ENCODE results near the gene RBM46.

RBM46 gene, protein sequence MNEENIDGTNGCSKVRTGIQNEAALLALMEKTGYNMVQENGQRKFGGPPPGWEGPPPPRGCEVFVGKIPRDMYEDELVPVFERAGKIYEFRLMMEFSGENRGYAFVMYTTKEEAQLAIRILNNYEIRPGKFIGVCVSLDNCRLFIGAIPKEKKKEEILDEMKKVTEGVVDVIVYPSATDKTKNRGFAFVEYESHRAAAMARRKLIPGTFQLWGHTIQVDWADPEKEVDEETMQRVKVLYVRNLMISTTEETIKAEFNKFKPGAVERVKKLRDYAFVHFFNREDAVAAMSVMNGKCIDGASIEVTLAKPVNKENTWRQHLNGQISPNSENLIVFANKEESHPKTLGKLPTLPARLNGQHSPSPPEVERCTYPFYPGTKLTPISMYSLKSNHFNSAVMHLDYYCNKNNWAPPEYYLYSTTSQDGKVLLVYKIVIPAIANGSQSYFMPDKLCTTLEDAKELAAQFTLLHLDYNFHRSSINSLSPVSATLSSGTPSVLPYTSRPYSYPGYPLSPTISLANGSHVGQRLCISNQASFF

DNA sequence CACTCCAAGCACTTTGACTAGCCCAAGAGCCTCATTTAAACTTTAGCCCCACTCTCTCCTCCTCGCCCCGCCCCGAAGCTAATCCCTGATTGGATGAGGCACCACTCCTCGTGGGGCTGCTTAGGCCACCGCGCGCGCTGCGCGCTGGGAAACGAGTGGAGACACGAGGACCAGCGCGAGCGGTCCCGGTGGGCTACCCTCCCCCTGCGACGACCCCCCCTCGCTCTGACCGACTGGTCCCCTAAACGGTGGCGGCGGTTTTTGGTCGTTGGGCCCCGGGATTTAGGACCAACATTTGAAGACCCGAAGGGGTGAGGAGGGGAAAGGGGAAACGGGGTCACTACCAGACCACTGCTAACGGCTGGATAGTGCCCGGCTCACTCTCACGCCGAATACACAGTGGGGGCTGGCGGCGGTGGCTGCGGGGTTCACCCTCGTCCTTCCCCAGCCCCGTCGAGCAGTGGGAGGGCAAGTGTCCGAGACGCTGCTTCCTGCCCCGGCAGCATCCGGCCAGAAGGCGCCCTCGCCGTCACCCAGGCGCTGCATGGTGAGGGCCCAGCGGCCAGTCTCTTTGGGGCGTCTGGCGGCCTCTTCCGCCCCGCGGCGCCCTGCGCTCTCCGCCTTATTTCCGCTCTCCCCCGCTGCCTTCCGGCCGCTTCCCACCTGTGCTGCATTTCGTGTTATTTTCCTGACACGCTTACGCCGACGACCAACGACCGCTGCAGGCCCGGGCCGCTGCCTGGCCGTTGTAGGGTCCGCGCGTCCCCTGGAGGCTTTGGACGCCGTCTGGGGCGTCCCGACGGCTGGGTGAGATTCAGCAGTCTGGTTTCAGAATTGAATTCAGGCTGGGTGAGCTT is at the start of gene RBM46:
Gene RBM46, plus strand, starts transcription at position 147 of the 857 bp plus-strand sequence. CDS start 15,481 bp downstream, outside the sequence.
- DNase-seq (ENCODE audit: low read depth), result no peak
- TF ChIP-seq, protein P1, sequence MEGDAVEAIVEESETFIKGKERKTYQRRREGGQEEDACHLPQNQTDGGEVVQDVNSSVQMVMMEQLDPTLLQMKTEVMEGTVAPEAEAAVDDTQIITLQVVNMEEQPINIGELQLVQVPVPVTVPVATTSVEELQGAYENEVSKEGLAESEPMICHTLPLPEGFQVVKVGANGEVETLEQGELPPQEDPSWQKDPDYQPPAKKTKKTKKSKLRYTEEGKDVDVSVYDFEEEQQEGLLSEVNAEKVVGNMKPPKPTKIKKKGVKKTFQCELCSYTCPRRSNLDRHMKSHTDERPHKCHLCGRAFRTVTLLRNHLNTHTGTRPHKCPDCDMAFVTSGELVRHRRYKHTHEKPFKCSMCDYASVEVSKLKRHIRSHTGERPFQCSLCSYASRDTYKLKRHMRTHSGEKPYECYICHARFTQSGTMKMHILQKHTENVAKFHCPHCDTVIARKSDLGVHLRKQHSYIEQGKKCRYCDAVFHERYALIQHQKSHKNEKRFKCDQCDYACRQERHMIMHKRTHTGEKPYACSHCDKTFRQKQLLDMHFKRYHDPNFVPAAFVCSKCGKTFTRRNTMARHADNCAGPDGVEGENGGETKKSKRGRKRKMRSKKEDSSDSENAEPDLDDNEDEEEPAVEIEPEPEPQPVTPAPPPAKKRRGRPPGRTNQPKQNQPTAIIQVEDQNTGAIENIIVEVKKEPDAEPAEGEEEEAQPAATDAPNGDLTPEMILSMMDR (IDR thresholded peaks at IDR 0.05; ENCODE audit: insufficient read depth, low read depth, low read length, missing control alignments), result no peak
- H3K4me3 ChIP-seq (ENCODE audit: low read depth, low read length), result no peak within 1 kb of the TSS

DNA sequence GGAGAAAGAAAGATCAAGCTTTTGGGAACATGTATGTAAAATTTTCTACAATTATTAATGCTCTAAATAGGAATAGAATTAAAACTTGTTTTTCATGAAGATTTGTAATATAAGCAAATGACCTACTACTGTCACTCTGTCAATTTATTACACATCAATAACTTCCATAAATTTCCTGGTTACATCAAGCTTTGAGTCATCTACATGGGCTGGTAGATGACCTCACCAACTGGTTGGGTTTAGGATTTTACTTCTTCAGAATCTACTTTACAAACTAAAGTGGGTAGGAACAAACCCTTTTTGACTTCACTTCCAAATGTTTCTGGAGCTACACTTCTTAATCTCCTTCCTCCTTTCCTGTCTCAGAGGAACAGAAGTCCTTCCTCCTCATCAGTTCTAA is 49.3 kb upstream of the RBM46 start:
- DNase-seq (ENCODE audit: low read depth), result no peak
- H3K4me3 ChIP-seq (ENCODE audit: low read depth, low read length), result no peak overlapping the region
- TF ChIP-seq, protein P1 (IDR thresholded peaks at IDR 0.05; ENCODE audit: insufficient read depth, low read depth, low read length, missing control alignments), result no peak

DNA sequence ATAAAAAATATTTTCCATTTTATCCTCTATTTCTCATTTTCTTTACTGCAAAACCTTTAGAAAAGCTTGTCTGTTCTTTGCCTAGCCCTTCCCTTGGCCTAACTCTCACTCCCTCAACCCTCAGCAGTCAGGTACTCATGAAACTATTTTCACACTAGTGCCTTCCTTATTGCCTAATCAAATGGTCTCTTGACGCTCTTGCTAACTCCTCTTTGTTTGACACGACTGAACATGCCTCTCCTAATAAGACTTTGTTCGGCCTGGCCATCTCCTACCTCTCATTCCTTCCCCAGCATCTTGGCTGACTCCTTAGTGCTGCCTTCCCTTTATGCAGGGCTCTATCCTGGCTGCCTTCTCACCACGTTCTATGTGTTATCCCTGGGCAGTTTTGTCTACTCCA is 48.4 kb upstream of the RBM46 start:
- TF ChIP-seq, protein P1 (IDR thresholded peaks at IDR 0.05; ENCODE audit: insufficient read depth, low read depth, low read length, missing control alignments), result no peak
- H3K4me3 ChIP-seq (ENCODE audit: low read depth, low read length), result no peak overlapping the region
- DNase-seq (ENCODE audit: low read depth), result no peak

DNA sequence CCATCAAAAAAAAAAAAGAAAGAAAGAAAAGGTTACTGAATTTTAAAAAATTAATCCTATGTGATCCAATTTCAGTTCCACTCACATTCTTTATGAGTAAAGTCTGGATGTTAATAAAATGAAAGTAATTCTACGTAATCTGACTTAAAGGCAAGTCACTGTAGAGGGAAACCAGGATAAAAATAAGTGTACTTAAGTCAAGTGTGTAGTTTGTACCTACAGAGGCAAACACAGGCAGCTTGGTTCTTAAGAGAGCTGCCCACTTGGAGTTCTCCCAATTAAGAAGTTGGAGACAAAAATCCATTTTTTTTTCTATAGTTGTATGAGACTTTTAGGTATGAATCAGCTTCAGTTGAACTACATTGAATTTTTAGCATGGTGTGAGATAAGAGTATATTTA is 44.3 kb upstream of the RBM46 start:
- no peak overlapping the region for H3K4me3 ChIP-seq (ENCODE audit: low read depth, low read length)
- DNase-seq (ENCODE audit: low read depth), result no peak
- TF ChIP-seq, protein P1 (IDR thresholded peaks at IDR 0.05; ENCODE audit: insufficient read depth, low read depth, low read length, missing control alignments), result no peak

DNA sequence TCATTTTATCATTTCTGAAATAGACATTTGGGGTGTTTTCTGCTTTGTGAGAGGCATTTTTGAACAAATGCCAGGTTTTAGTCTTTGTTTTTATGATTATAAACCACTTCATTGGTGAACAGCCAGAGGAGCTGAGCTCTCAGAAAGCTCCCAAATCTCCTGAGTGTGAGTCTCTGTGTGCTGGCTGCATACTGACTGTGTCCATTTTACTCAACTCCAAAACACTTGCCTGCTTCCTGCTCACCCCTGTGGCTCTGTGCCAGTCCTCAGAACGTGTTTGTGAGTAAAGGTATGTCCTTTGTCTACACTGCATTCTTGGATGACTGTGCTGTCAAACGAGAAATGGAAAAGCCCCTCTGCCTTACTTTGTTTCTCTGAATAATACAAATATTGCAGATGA is 42.6 kb upstream of the RBM46 start:
- no peak for DNase-seq (ENCODE audit: low read depth)
- no peak overlapping the region for H3K4me3 ChIP-seq (ENCODE audit: low read depth, low read length)
- TF ChIP-seq, protein P1 (IDR thresholded peaks at IDR 0.05; ENCODE audit: insufficient read depth, low read depth, low read length, missing control alignments), result no peak

DNA sequence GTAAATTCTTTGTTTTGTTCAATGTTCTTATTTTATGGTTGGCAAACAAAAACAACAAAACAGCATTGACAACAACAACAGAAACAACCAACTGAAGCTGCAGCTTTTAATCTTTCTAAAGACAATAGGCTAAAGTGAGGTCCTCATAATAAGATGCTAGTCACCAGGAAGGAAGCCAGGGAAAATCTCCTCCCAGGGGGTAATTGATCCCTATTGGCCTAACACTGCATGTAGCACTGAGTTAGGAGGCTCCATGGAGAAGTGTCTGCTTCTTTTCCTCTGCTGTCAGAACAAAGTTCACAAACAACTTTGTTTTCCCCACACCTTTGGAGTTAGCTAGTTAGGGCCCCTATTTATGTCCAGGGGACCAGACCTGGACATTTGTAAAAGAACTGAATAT is 42.0 kb upstream of the RBM46 start:
- no peak overlapping the region for H3K4me3 ChIP-seq (ENCODE audit: low read depth, low read length)
- DNase-seq (ENCODE audit: low read depth), result no peak
- TF ChIP-seq, protein P1 (IDR thresholded peaks at IDR 0.05; ENCODE audit: insufficient read depth, low read depth, low read length, missing control alignments), result no peak

All from GM12865 (cell line).